Spleen (tissue), 11 donors: ENCODE data around the gene SKIDA1. TPM values are rescaled to one million over a fixed set of nuclear protein-coding genes. Genes with fewer than 3 reads are reported as not detected.

Experiments used
- DNase-seq: peaks from one replicate; pipeline ENCODE4 v3.0.0-alpha.2; 2020
- H3K27ac ChIP-seq, 8 donors: fragments of 200-600 bp; sonication (generic) in 7 of 8; 1 replicate in 4 of 8; 2 replicates in 4 of 8; pipeline versions ENCODE4 v1.5.0 to v1.8.0; 2016 to 2021; ENCODE audit warnings: inconsistent platforms in 4 of 8, mild to moderate bottlenecking in 4 of 8, moderate library complexity in 1 of 8
- H3K27me3 ChIP-seq, 7 donors: fragments of 200-600 bp; sonication (generic) in 6 of 7; replicated peaks in 1 of 7; 1 replicate in 4 of 7; 2 replicates in 3 of 7; pipeline versions ENCODE4 v1.5.0 to v1.8.0; 2016 to 2021; ENCODE audit warnings: inconsistent platforms in 3 of 7, mild to moderate bottlenecking in 1 of 7
- H3K36me3 ChIP-seq, 6 donors: fragments of 200-600 bp; sonication (generic) in 5 of 6; 1 replicate in 4 of 6; 2 replicates in 2 of 6; pipeline versions ENCODE4 v1.5.0 to v1.8.0; 2016 to 2021; ENCODE audit warnings: inconsistent platforms in 2 of 6
- H3K4me1 ChIP-seq, 6 donors: fragments of 200-600 bp; sonication (generic) in 5 of 6; 1 replicate in 3 of 6; 2 replicates in 3 of 6; pipeline versions ENCODE4 v1.5.0 to v1.8.0; 2016 to 2021; ENCODE audit warnings: inconsistent platforms in 3 of 6
- H3K4me3 ChIP-seq, 8 donors: fragments of 200-600 bp; sonication (generic) in 7 of 8; 1 replicate in 4 of 8; 2 replicates in 4 of 8; pipeline versions ENCODE4 v1.5.0 to v1.8.0; 2016 to 2021; ENCODE audit warnings: inconsistent platforms in 4 of 8, mild to moderate bottlenecking in 4 of 8, moderate library complexity in 2 of 8
- H3K9me3 ChIP-seq, 8 donors: fragments of 200-600 bp; sonication (generic) in 7 of 8; 1 replicate in 4 of 8; 2 replicates in 4 of 8; pipeline versions ENCODE4 v1.5.0 to v1.8.0; 2016 to 2021; ENCODE audit warnings: inconsistent platforms in 4 of 8
- POLR2A ChIP-seq, 3 donors: fragments of 450-650 bp; IDR thresholded peaks; one replicate each; pipeline ENCODE4 v1.5.1; 2017; ENCODE audit warnings: antibody characterized with exemption in 3 of 3, mild to moderate bottlenecking in 1 of 3
- POLR2AphosphoS5 ChIP-seq, 3 donors: sonication (generic); formaldehyde crosslinking; IDR thresholded peaks; one replicate each; pipeline ENCODE4 v1.5.1; 2017; ENCODE audit warnings: antibody characterized with exemption in 3 of 3
- WGBS, 5 donors: extraction: QIAGEN DNeasy Blood & Tissue Kit in 3 of 5; methylation state at CpG; one replicate each; pipeline versions ENCODE4 v1.1.5 to v1.1.7; 2013 to 2018; 5-methylcytosine and 5-hydroxymethylcytosine counted together
- intact Hi-C: fragments of 100-400 bp; cut with DNase I; formaldehyde crosslinking; loops from one replicate; pipeline ENCODE4 v1.15.0; 2023; ENCODE audit warnings: low total_unique reads
- polyA plus RNA-seq, 3 donors: library from polyadenylated mRNA; stranded (reverse); fragments of 200-250 nt; gene quantifications; one replicate each; pipeline ENCODE4 v1.2.1, GENCODE V29; 2013
- total RNA-seq, 7 donors: library from RNA; depleted of rRNA in 3 of 7; stranded (reverse); fragments of >200 nt in 3 of 7; fragmentation: NEBNext Ultra II Directional in 4 of 7; extraction: Animal tissue kit (Norgen Biotek cat#: 25700) in 4 of 7; gene quantifications; one replicate each; pipeline versions ENCODE4 v1.1.0 to v1.2.1, GENCODE V29; 2016 to 2021
- TF ChIP-seq, protein P1 (sequence below), 11 experiments: fragments of 200-600 bp in 7 of 11; fragments of 450-650 bp in 4 of 11; sonication (generic) in 4 of 11; IDR thresholded peaks in 8 of 11; conservative IDR thresholded peaks in 3 of 11; 1 replicate in 7 of 11; 2 replicates in 4 of 11; pipeline versions ENCODE4 v1.4.0 to v1.8.0; 2016 to 2021; ENCODE audit warnings: antibody characterized with exemption in 11 of 11, inconsistent platforms in 4 of 11, mild to moderate bottlenecking in 1 of 11
- donor health status: healthy with polysubstance abuse.
- donor health status: DM: no; HTN: no; CAD: no; lungs with moderate emphysema.
- donor health status: DM: no; HTN: no; CAD: no.
- donor health status: Bipolar disorder and iron deficiency.
- donor health status: healthy.
- donor health status: DM: no; HTN: no; CAD: no.
- donor health status: DM: yes; HTN: yes; CAD: no.

Gene SKIDA1
- total and polyA plus RNA-seq, 10 donors, result 0.14 to 0.91 (median 0.44) TPM; not detected in 1

DNA sequence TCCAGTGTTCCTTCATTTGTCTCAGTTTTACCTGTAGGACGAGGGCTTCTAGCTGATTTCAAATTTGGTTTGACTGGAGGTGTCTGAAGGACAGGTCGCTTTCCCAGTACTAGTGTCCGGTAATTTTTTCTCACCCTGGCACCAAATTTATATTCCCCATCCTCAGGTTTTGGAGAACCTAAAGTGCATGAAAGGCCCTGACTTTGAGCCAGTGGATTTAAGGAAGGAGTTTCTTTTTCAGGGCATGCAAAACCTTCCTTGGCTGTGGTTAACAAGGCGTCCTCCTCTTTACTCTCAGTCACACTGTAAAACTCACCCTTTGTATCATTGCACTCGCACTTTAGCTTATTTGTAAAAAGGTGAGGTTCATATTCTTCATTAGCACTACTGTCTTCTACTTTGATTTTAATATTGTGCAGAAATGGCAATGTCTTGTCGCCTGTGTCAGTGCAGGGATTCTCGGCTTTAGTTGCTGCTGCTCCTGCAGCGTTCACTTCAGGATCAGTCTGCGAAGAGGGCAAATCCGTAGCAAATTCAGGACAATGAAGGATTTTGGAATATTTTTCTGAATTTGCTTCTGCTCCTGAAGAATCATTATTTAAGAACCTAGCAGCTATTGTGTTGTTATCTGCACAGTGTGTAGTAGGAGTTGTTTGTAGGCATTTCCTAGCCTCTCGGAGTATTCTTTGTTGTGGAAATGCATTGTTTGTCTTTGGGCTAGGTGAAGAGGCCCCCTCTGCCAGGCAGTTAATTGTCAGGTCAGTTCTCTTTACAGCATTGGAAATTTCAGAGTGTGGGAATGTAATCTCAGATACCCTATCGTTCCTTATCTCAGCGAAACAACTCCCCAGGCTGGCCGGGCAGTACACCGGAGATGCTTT, 9.9 kb downstream of the SKIDA1 start:
- H3K27me3 ChIP-seq, result peaks cover under 1 to 100% (median 69%) of the 10 kb centered on the region in 7 donors
- H3K9me3 ChIP-seq, result no peaks in the 10 kb centered on the region
- no peak for DNase-seq
- H3K36me3 ChIP-seq, result no peaks in the 10 kb centered on the region
- no peak overlapping the region for H3K27ac ChIP-seq
- peak overlapping the region in 6 of 8 donors; percentile 19 to 75 (median 58) for H3K4me3 ChIP-seq
- WGBS, 5 donors, result 58 to 63% (median 61%) methylated on average over 12 to 15 of the region's 15 CpGs
- intact Hi-C loops, result no loop called here
- peaks cover 12 to 54% (median 46%) of the 10 kb centered on the region in 6 donors for H3K4me1 ChIP-seq
- TF ChIP-seq POLR2AphosphoS5 (IDR thresholded peaks at IDR 0.05) (no peak), POLR2A (IDR thresholded peaks at IDR 0.05) (no peak)
- TF ChIP-seq, protein P1, sequence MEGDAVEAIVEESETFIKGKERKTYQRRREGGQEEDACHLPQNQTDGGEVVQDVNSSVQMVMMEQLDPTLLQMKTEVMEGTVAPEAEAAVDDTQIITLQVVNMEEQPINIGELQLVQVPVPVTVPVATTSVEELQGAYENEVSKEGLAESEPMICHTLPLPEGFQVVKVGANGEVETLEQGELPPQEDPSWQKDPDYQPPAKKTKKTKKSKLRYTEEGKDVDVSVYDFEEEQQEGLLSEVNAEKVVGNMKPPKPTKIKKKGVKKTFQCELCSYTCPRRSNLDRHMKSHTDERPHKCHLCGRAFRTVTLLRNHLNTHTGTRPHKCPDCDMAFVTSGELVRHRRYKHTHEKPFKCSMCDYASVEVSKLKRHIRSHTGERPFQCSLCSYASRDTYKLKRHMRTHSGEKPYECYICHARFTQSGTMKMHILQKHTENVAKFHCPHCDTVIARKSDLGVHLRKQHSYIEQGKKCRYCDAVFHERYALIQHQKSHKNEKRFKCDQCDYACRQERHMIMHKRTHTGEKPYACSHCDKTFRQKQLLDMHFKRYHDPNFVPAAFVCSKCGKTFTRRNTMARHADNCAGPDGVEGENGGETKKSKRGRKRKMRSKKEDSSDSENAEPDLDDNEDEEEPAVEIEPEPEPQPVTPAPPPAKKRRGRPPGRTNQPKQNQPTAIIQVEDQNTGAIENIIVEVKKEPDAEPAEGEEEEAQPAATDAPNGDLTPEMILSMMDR (IDR thresholded peaks at IDR 0.05 in 8 of 11, conservative IDR thresholded peaks at IDR 0.05 in 3 of 11), result no peak

DNA sequence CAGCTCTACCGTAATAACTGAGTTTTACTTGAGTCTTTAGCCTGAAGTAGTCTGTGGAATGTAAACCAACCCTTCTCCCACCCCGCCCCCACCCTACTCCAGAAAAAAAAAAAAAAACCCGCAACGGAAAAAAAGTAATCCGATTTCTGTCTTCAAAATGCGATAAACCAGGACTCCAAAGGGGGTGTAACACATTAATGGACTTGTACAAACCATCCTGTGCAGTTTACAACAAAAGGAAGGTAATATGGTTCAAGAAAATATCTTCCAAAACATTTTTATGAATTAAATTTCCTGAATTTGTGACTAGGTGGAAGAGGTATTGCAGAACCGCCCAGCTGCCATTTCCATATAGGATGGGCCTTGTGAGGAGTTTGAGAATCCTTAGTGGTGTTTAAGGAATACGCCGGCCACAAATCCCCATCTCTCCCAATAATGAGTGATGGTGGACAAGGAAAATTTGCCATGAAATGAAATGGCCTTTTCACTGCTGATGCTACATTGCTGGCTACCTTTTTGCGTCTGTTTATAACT, 10.6 kb downstream of the SKIDA1 start:
- Histone ChIP-seq H3K36me3 (no peaks in the 10 kb centered on the region), H3K9me3 (no peaks in the 10 kb centered on the region), H3K27me3 (peaks cover 7 to 100% (median 62%) of the 10 kb centered on the region in 7 donors), H3K27ac (no peak overlapping the region), H3K4me3 (no peak overlapping the region), H3K4me1 (peaks cover 12 to 54% (median 42%) of the 10 kb centered on the region in 6 donors)
- intact Hi-C loops, result no loop called here
- WGBS, 5 donors, result 90 to 91% (median 90%) methylated on average over 10 of the region's 10 CpGs
- DNase-seq, result no peak
- TF ChIP-seq POLR2AphosphoS5 (IDR thresholded peaks at IDR 0.05) (no peak), POLR2A (IDR thresholded peaks at IDR 0.05) (no peak)
- TF ChIP-seq, protein P1 (IDR thresholded peaks at IDR 0.05 in 8 of 11, conservative IDR thresholded peaks at IDR 0.05 in 3 of 11), result no peak

DNA sequence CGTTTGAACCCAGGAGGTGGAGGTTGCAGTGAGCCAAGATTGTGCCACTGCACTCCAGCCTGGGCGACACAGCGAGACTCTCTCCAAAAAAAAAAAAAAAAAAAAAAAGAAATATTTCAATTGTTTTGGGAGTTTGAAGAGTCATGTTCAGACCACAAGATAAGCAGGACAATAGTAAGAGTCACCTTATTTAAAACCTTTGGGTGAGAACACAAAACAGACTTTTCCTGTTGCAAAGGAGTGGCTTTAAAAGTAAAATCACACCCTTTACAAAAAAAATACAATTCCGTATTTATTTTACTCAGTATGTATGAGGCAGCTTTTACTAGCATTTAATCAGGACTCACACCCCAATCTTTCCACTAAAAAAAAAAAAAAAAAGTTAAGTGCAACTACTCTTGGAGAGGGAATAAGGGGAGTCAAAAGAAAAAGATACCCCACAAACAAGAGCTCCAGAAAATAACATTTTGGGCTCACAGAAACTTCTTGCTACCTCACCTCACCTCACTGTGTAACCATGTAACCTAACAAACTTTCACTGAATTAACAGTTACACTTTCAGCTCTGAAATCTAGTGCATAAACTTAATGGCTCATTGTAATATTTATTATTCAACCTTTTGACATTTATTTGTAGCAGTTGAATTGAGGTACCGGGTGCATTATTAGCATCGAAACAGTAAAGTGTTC, 11.2 kb downstream of the SKIDA1 start:
- Histone ChIP-seq H3K36me3 (no peaks in the 10 kb centered on the region), H3K27ac (no peak overlapping the region), H3K4me3 (no peak overlapping the region), H3K27me3 (peaks cover 7 to 100% (median 56%) of the 10 kb centered on the region in 7 donors), H3K9me3 (no peaks in the 10 kb centered on the region), H3K4me1 (peaks cover 12 to 48% (median 36%) of the 10 kb centered on the region in 6 donors)
- no peak for DNase-seq
- WGBS, 5 donors, result 86 to 92% (median 89%) methylated on average over 6 of the region's 6 CpGs
- TF ChIP-seq, protein P1 (IDR thresholded peaks at IDR 0.05 in 8 of 11, conservative IDR thresholded peaks at IDR 0.05 in 3 of 11), result no peak
- intact Hi-C loops, result no loop called here

DNA sequence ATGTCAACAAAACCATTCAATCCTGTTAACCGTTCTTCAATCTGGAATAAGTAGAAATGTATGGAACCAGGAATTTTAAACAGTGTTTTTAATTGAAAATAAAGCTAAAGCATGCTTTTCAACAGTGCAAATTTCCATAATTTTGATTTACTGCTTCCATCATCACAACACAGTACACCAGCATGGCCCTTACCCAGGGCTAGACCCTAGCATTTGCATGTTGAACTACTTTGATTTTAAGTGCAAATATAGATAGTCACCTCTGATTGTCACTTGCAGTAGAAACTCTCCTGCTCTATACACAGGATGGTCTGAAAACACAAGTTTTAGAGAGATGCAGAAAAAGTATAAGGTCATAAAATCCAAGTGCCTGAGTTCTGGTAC, 12.1 kb downstream of the SKIDA1 start:
- Histone ChIP-seq H3K36me3 (no peaks in the 10 kb centered on the region), H3K9me3 (no peaks in the 10 kb centered on the region), H3K4me1 (peaks cover 12 to 39% (median 27%) of the 10 kb centered on the region in 6 donors), H3K4me3 (no peak overlapping the region), H3K27ac (no peak overlapping the region), H3K27me3 (peaks cover 7 to 99% (median 47%) of the 10 kb centered on the region in 7 donors)
- no peak for DNase-seq
- 85 to 93% (median 89%) methylated on average over 1 of the region's 1 CpG for WGBS, 5 donors
- TF ChIP-seq POLR2AphosphoS5 (IDR thresholded peaks at IDR 0.05) (no peak), POLR2A (IDR thresholded peaks at IDR 0.05) (no peak)
- TF ChIP-seq, protein P1 (IDR thresholded peaks at IDR 0.05 in 8 of 11, conservative IDR thresholded peaks at IDR 0.05 in 3 of 11), result no peak
- intact Hi-C loops, result no loop called here
